OCI-LY3 (cell line): ENCODE results near the gene PCDH8.

Source experiments
- CTCF ChIP-seq: fragments of 200-600, 300-600 bp; sonication (generic); IDR thresholded peaks from 2 replicates; pipeline ENCODE4 v1.5.1; 2014; ENCODE audit warnings: antibody characterized with exemption, low read length, low read depth
- EZH2phosphoT487 ChIP-seq: fragments of 200-600 bp; shearing (Covaris generic); IDR thresholded peaks from 2 replicates; pipeline ENCODE4 v1.6.1; 2018; ENCODE audit warnings: antibody characterized with exemption, mixed run types, low read depth

- no peak for TF ChIP-seq CTCF
- no peak for TF ChIP-seq EZH2phosphoT487
Observed at GRCh38 chr13:52800856-52801255, 47.6 kb downstream of the PCDH8 start.
